ENCODE data around the gene SH3GL2. TPM values are rescaled to one million over a fixed set of nuclear protein-coding genes. Genes with fewer than 3 reads are reported as not detected.

Gene SH3GL2
- total and polyA plus RNA-seq, 2 donors (not counting 3 experiments of a cell fraction or from before 2014, with no cell fraction given): 0.12 TPM; not detected in 1

- H2AFZ ChIP-seq (ENCODE audit: low read depth, low read length): no peak overlapping the region
- intact Hi-C loops (cut with micrococcal nuclease): loop anchor here (2.0 kb wide), 1 partner anchor 677 kb away; no protein-coding TSS in a partner anchor
- BruUV-seq (replicated peaks): no TSS peak
- no peak overlapping the region for H3K4me3 ChIP-seq (replicated peaks in 1 of 3; ENCODE audit: insufficient read depth in 1 of 3, low read depth in 1 of 3, low read length in 3 of 3)
- no peaks in the 10 kb centered on the region for H3K9me3 ChIP-seq (replicated peaks; ENCODE audit: control insufficient read depth, insufficient read depth, low read length)
- H3K79me2 ChIP-seq (ENCODE audit: control insufficient read depth, insufficient read depth, low read length): no peaks in the 10 kb centered on the region
- H3K4me1 ChIP-seq (ENCODE audit: control insufficient read depth, extremely low read depth, insufficient read depth, low read length): no peaks in the 10 kb centered on the region
- no peaks in the 10 kb centered on the region for H4K20me1 ChIP-seq (replicated peaks; ENCODE audit: control insufficient read depth, extremely low read depth, insufficient read depth, low read length)
- H3K4me2 ChIP-seq (ENCODE audit: insufficient read depth, low read length): peak overlapping the region; percentile 45
- no peak overlapping the region for H3K9ac ChIP-seq (replicated peaks; ENCODE audit: extremely low read depth, insufficient read depth, low read length)
- H3K9me1 ChIP-seq (replicated peaks; ENCODE audit: control insufficient read depth, extremely low read depth, insufficient read depth, low read length): no peaks in the 10 kb centered on the region
- peak; percentile 53 for DNase-seq (ENCODE audit: low read depth, low spot score)
- ChIA-PET POLR2A (no interaction called here), CTCF (interaction anchor here (1.0 to 2.0 kb wide), 3 partner anchors 12 to 279 kb away, joined by 3 to 9 read pairs (median 5); no protein-coding TSS in a partner anchor)
- H3K36me3 ChIP-seq (ENCODE audit: control insufficient read depth in 2 of 2, extremely low read depth in 1 of 2, insufficient read depth in 2 of 2, low read length in 2 of 2): no peaks in the 10 kb centered on the region
- H3K27ac ChIP-seq (ENCODE audit: insufficient read depth, low read depth, low read length): no peak overlapping the region
- dilution Hi-C loops (cut with MboI; ENCODE audit: extremely low pct_ligation_motif_present, low sequenced_read_pairs): no loop called here
- no peaks in the 10 kb centered on the region for H3K27me3 ChIP-seq (ENCODE audit: control insufficient read depth in 2 of 2, insufficient read depth in 2 of 2, low read length in 2 of 2)
- peak; percentile 78 for FAIRE-seq
- TF ChIP-seq GATA2 (IDR thresholded peaks at IDR 0.05; ENCODE audit: insufficient read depth, insufficient read length, low read depth, low read length) (no peak), POLR2AphosphoS5 (IDR thresholded peaks at IDR 0.05; ENCODE audit: insufficient read depth, low read depth, low read length) (no peak), MYC (IDR thresholded peaks at IDR 0.05; ENCODE audit: low read depth, low read length) (no peak)
- TF ChIP-seq, protein P1, sequence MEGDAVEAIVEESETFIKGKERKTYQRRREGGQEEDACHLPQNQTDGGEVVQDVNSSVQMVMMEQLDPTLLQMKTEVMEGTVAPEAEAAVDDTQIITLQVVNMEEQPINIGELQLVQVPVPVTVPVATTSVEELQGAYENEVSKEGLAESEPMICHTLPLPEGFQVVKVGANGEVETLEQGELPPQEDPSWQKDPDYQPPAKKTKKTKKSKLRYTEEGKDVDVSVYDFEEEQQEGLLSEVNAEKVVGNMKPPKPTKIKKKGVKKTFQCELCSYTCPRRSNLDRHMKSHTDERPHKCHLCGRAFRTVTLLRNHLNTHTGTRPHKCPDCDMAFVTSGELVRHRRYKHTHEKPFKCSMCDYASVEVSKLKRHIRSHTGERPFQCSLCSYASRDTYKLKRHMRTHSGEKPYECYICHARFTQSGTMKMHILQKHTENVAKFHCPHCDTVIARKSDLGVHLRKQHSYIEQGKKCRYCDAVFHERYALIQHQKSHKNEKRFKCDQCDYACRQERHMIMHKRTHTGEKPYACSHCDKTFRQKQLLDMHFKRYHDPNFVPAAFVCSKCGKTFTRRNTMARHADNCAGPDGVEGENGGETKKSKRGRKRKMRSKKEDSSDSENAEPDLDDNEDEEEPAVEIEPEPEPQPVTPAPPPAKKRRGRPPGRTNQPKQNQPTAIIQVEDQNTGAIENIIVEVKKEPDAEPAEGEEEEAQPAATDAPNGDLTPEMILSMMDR (IDR thresholded peaks at IDR 0.05; ENCODE audit: extremely low read depth in 1 of 2, insufficient read depth in 1 of 2, low read depth in 1 of 2, low read length in 2 of 2): peak; percentile 48 to 56
Measured at GRCh38 chr9:17531642-17532254, 47.1 kb upstream of the SH3GL2 start.

GRCh38 chr9:17532461-17532860 is 46.4 kb upstream of the SH3GL2 start:
- H3K27me3 ChIP-seq (ENCODE audit: control insufficient read depth in 2 of 2, insufficient read depth in 2 of 2, low read length in 2 of 2): no peaks in the 10 kb centered on the region
- ChIA-PET POLR2A (no interaction called here), CTCF (interaction anchor here (1.0 to 2.9 kb wide), 7 partner anchors 8 to 676 kb away, joined by 3 to 11 read pairs (median 8); no protein-coding TSS in a partner anchor)
- no peak overlapping the region for H3K4me2 ChIP-seq (ENCODE audit: insufficient read depth, low read length)
- no peak overlapping the region for H2AFZ ChIP-seq (ENCODE audit: low read depth, low read length)
- intact Hi-C loops (cut with micrococcal nuclease) (no loop called here), dilution Hi-C loops (cut with MboI; ENCODE audit: extremely low pct_ligation_motif_present, low sequenced_read_pairs) (no loop called here)
- H4K20me1 ChIP-seq (replicated peaks; ENCODE audit: control insufficient read depth, extremely low read depth, insufficient read depth, low read length): no peaks in the 10 kb centered on the region
- H3K4me3 ChIP-seq (replicated peaks in 1 of 3; ENCODE audit: insufficient read depth in 1 of 3, low read depth in 1 of 3, low read length in 3 of 3): no peak overlapping the region
- no peaks in the 10 kb centered on the region for H3K36me3 ChIP-seq (ENCODE audit: control insufficient read depth in 2 of 2, extremely low read depth in 1 of 2, insufficient read depth in 2 of 2, low read length in 2 of 2)
- H3K27ac ChIP-seq (ENCODE audit: insufficient read depth, low read depth, low read length): no peak overlapping the region
- H3K9me3 ChIP-seq (replicated peaks; ENCODE audit: control insufficient read depth, insufficient read depth, low read length): no peaks in the 10 kb centered on the region
- BruUV-seq (replicated peaks): no TSS peak
- H3K4me1 ChIP-seq (ENCODE audit: control insufficient read depth, extremely low read depth, insufficient read depth, low read length): no peaks in the 10 kb centered on the region
- no peak overlapping the region for H3K9ac ChIP-seq (replicated peaks; ENCODE audit: extremely low read depth, insufficient read depth, low read length)
- no peaks in the 10 kb centered on the region for H3K9me1 ChIP-seq (replicated peaks; ENCODE audit: control insufficient read depth, extremely low read depth, insufficient read depth, low read length)
- no peaks in the 10 kb centered on the region for H3K79me2 ChIP-seq (ENCODE audit: control insufficient read depth, insufficient read depth, low read length)
- TF ChIP-seq POLR2AphosphoS5 (IDR thresholded peaks at IDR 0.05; ENCODE audit: insufficient read depth, low read depth, low read length) (no peak), MYC (IDR thresholded peaks at IDR 0.05; ENCODE audit: low read depth, low read length) (no peak), JUN (IDR thresholded peaks at IDR 0.05; ENCODE audit: borderline replicate concordance, insufficient read depth, insufficient read length, low read depth) (no peak), EZH2 (IDR thresholded peaks at IDR 0.05; ENCODE audit: borderline replicate concordance, low read depth, low read length, severe bottlenecking) (no peak), POLR2A (IDR thresholded peaks at IDR 0.05; ENCODE audit: low read depth, low read length) (no peak), GATA2 (IDR thresholded peaks at IDR 0.05; ENCODE audit: insufficient read depth, insufficient read length, low read depth, low read length) (no peak), FOS (IDR thresholded peaks at IDR 0.05; ENCODE audit: borderline replicate concordance, insufficient read depth, low read length) (no peak), MAX (IDR thresholded peaks at IDR 0.05; ENCODE audit: insufficient read depth, insufficient read length) (no peak)
- TF ChIP-seq, protein P1 (IDR thresholded peaks at IDR 0.05; ENCODE audit: extremely low read depth in 1 of 2, insufficient read depth in 1 of 2, low read depth in 1 of 2, low read length in 2 of 2): no peak
- no peak for DNase-seq (ENCODE audit: low read depth, low spot score)
- FAIRE-seq: no peak
